GM12878 (cell line): ENCODE results near the gene ADGRV1. TPM values are rescaled to one million over a fixed set of nuclear protein-coding genes. Genes with fewer than 3 reads are reported as not detected.

Experiments
- ATAC-seq: fragments of 200-7000 bp; cut with Tn5 transposase; 3 replicates; pipeline ENCODE4 v1.9.1; 2020; ENCODE audit warnings: mild to moderate bottlenecking, moderate library complexity
- BruUV-seq: library from RNA; stranded (reverse); fragments of 400-500 nt; replicated peaks from 2 replicates; lab custom pipeline; 2021; lab: Mats Ljungman, UMichigan
- CTCF ChIA-PET: fragments of 300-600 bp; sonication (Branson Sonifier 250); formaldehyde crosslinking; extraction: SDS; loops from one replicate; lab custom pipeline; 2021; ENCODE audit warnings: inconsistent platforms; lab: Yijun Ruan, JAX
- POLR2A ChIA-PET: fragments of 350-600 bp; formaldehyde crosslinking; extraction: SDS; loops from one replicate; lab custom pipeline; 2021; ENCODE audit warnings: inconsistent platforms; lab: Charles Lee
- RAD21 ChIA-PET: fragments of 300-600 bp; sonication (Branson Sonifier 250); formaldehyde crosslinking; loops from one replicate; lab custom pipeline; 2023; ENCODE audit warnings: antibody characterized with exemption; ENCODE audit not compliant: unreplicated experiment; lab: Charles Lee
- SMC1A ChIA-PET: fragments of 300-600 bp; sonication (Branson Sonifier 250); formaldehyde crosslinking; loops from one replicate; lab custom pipeline; 2023; ENCODE audit not compliant: unreplicated experiment, uncharacterized antibody; lab: Charles Lee
- DNase-seq: peaks from one replicate; pipeline ENCODE4 v3.0.0-alpha.2; 2011; ENCODE audit warnings: low read depth, low spot score
- FAIRE-seq: peaks from 3 replicates; lab custom pipeline; 2011; peaks lifted over from hg19 to GRCh38; lab: Jason Lieb, UNC
- H2AFZ ChIP-seq: 2 replicates; pipeline ENCODE4 v1.6.0; 2011; ENCODE audit warnings: low read depth, low read length, control low read depth; ENCODE audit not compliant: control insufficient read depth
- H3K27ac ChIP-seq: 2 replicates; pipeline ENCODE4 v1.5.1; 2011; ENCODE audit warnings: control low read depth; ENCODE audit not compliant: control insufficient read depth, insufficient read depth
- H3K27me3 ChIP-seq, 2 experiments: replicated peaks in 1 of 2; 2 replicates each; pipeline versions ENCODE4 v1.6.0 to v1.6.1; 2011; ENCODE audit warnings: low read length in 1 of 2; ENCODE audit not compliant: control insufficient read depth in 2 of 2, insufficient read depth in 2 of 2
- H3K36me3 ChIP-seq, 2 experiments: 2 replicates each; pipeline ENCODE4 v1.5.1; 2011; ENCODE audit warnings: low read length in 1 of 2; ENCODE audit not compliant: control insufficient read depth in 2 of 2, insufficient read depth in 2 of 2
- H3K4me1 ChIP-seq: 2 replicates; pipeline ENCODE4 v1.6.1; 2011; ENCODE audit warnings: mild to moderate bottlenecking, low read length, moderate library complexity, mixed read lengths; ENCODE audit not compliant: control insufficient read depth, insufficient read depth
- H3K4me2 ChIP-seq: 2 replicates; pipeline ENCODE4 v1.6.0; 2011; ENCODE audit warnings: control low read depth; ENCODE audit not compliant: control insufficient read depth, insufficient read depth
- H3K4me3 ChIP-seq: fragments of 200-600 bp; sonication (generic); 2 replicates; pipeline ENCODE4 v1.5.1; 2016
- H3K79me2 ChIP-seq: 2 replicates; pipeline ENCODE4 v1.6.0; 2011; ENCODE audit warnings: low read length; ENCODE audit not compliant: control insufficient read depth, insufficient read depth
- H3K9ac ChIP-seq: 2 replicates; pipeline ENCODE4 v1.8.0; 2011; ENCODE audit warnings: low read length, control low read depth, mixed read lengths; ENCODE audit not compliant: control insufficient read depth, insufficient read depth
- H3K9me3 ChIP-seq: replicated peaks from 3 replicates; pipeline ENCODE4 v1.5.1; 2011; ENCODE audit warnings: mild to moderate bottlenecking, low read length; ENCODE audit not compliant: control insufficient read depth, insufficient read depth
- H4K20me1 ChIP-seq: 2 replicates; pipeline ENCODE4 v1.6.0; 2011; ENCODE audit not compliant: control insufficient read depth, insufficient read depth
- ATF7 ChIP-seq: fragments of 450-650 bp; IDR thresholded peaks from 2 replicates; pipeline ENCODE4 v1.6.1; 2016; ENCODE audit warnings: low read depth, mild to moderate bottlenecking
- BCL11A ChIP-seq: IDR thresholded peaks from 2 replicates; pipeline ENCODE4 v1.6.1; 2011; ENCODE audit warnings: low read depth, low read length
- CREB1 ChIP-seq: IDR thresholded peaks from 2 replicates; pipeline ENCODE4 v1.6.1; 2012; ENCODE audit warnings: low read depth, mild to moderate bottlenecking, inconsistent platforms
- ESRRA ChIP-seq: IDR thresholded peaks from 2 replicates; pipeline ENCODE4 v1.6.1; 2012; ENCODE audit warnings: mild to moderate bottlenecking, low read length, improper control_type of control experiment
- ETV6 ChIP-seq, 2 experiments: fragments of 450-650 bp in 1 of 2; IDR thresholded peaks in 1 of 2; conservative IDR thresholded peaks in 1 of 2; 2 replicates each; pipeline ENCODE4 v1.6.1; 2014; ENCODE audit warnings: antibody characterized with exemption in 1 of 2, borderline replicate concordance in 1 of 2, low read depth in 1 of 2, mild to moderate bottlenecking in 1 of 2, moderate library complexity in 1 of 2
- KAT2A ChIP-seq: conservative IDR thresholded peaks from 2 replicates; pipeline ENCODE4 v1.6.1; 2011; ENCODE audit warnings: low read depth, low read length; ENCODE audit not compliant: control insufficient read depth
- MXI1 ChIP-seq: fragments of 150-350 bp; IDR thresholded peaks from 2 replicates; pipeline ENCODE4 v1.6.1; 2011; ENCODE audit warnings: low read depth, mild to moderate bottlenecking, inconsistent platforms, low read length, improper control_type of control experiment
- NBN ChIP-seq: fragments of 450-650 bp; IDR thresholded peaks from 2 replicates; pipeline ENCODE4 v1.6.1; 2016
- NR2C1 ChIP-seq: fragments of 450-650 bp; IDR thresholded peaks from 2 replicates; pipeline ENCODE4 v1.6.1; 2017; ENCODE audit warnings: antibody characterized with exemption, mild to moderate bottlenecking, moderate library complexity
- PML ChIP-seq: IDR thresholded peaks from 2 replicates; pipeline ENCODE4 v1.6.1; 2012; ENCODE audit warnings: low read length, inconsistent platforms
- POLR2AphosphoS2 ChIP-seq: IDR thresholded peaks from 2 replicates; pipeline ENCODE4 v1.6.1; 2011; ENCODE audit warnings: low read depth, mild to moderate bottlenecking, low read length, improper control_type of control experiment, moderate library complexity
- RUNX3 ChIP-seq: IDR thresholded peaks from 2 replicates; pipeline ENCODE4 v1.6.1; 2012; ENCODE audit warnings: low read length, inconsistent platforms
- SIN3A ChIP-seq: IDR thresholded peaks from 2 replicates; pipeline ENCODE4 v1.6.1; 2012; ENCODE audit warnings: low read depth, low read length, improper control_type of control experiment
- SMAD5 ChIP-seq: IDR thresholded peaks from 2 replicates; pipeline ENCODE4 v1.6.1; 2016; ENCODE audit warnings: antibody characterized with exemption, low read depth
- SMC3 ChIP-seq: IDR thresholded peaks from 2 replicates; pipeline ENCODE4 v1.6.1; 2011; ENCODE audit warnings: low read length, improper control_type of control experiment, borderline replicate concordance
- SUZ12 ChIP-seq: fragments of 200-600 bp; sonication (generic); IDR thresholded peaks from one replicate; pipeline ENCODE4 v1.6.1; 2018; ENCODE audit warnings: antibody characterized with exemption, mild to moderate bottlenecking; ENCODE audit not compliant: unreplicated experiment
- TCF7 ChIP-seq: IDR thresholded peaks from 2 replicates; pipeline ENCODE4 v1.6.1; 2014; ENCODE audit warnings: antibody characterized with exemption, borderline replicate concordance
- WGBS: methylation state at CpG from one replicate; pipeline ENCODE4 v1.1.6; 2016; ENCODE audit warnings: low lambda C conversion rate; ENCODE audit not compliant: insufficient replicate concordance, insufficient coverage; ENCODE audit errors: missing lambda C conversion rate; 5-methylcytosine and 5-hydroxymethylcytosine counted together
- in situ Hi-C: fragments of 300-500 bp; cut with MboI; formaldehyde crosslinking; loops from 9 replicates; pipeline ENCODE4 v1.14.3; 2018; ENCODE audit warnings: mixed read lengths
- intact Hi-C: fragments of 100-400 bp; cut with micrococcal nuclease; formaldehyde crosslinking; loops from one replicate; pipeline ENCODE4 v1.14.2; 2022; ENCODE audit not compliant: unreplicated experiment
- polyA plus RNA-seq, 11 experiments: library from polyadenylated mRNA; depleted of rRNA in 4 of 11; unstranded in 6 of 11; stranded (reverse) in 5 of 11; fragments of >200 nt; fragmentation: Nextera tagmentation in 4 of 11; fragmentation: Illumina TruSeq in 1 of 11; extraction: Ambion mirVana in 4 of 11; extraction: Trizol in 1 of 11; gene quantifications; 1 replicate in 1 of 11; 2 replicates in 10 of 11; pipeline versions ENCODE4 v1.2.1 to v1.2.3, GENCODE V29; 2011 to 2016; ENCODE audit warnings: inconsistent platforms in 2 of 11, missing spikeins in 2 of 11, low read depth in 1 of 11
- total RNA-seq, 4 experiments: library from RNA; depleted of rRNA in 3 of 4; stranded (reverse); fragments of >200 nt in 3 of 4; fragmentation: Illumina TruSeq in 1 of 4; extraction: Trizol in 1 of 4; gene quantifications; 2 replicates each; pipeline versions ENCODE4 v1.2.1 to v1.2.3, GENCODE V29; 2013 to 2021
- TF ChIP-seq, protein P1 (sequence below): fragments of 450-650 bp; IDR thresholded peaks from 2 replicates; pipeline ENCODE4 v1.6.1; 2017; ENCODE audit warnings: mild to moderate bottlenecking, low read depth, inconsistent platforms; ENCODE audit not compliant: poor library complexity, severe bottlenecking

The ADGRV1 gene
- total and polyA plus RNA-seq, 10 of the 15 experiments (the other 5 are each of a cell fraction or from before 2014, with no cell fraction given): 0.04 to 8.1 (median 0.16) TPM; not detected in 1

DNA sequence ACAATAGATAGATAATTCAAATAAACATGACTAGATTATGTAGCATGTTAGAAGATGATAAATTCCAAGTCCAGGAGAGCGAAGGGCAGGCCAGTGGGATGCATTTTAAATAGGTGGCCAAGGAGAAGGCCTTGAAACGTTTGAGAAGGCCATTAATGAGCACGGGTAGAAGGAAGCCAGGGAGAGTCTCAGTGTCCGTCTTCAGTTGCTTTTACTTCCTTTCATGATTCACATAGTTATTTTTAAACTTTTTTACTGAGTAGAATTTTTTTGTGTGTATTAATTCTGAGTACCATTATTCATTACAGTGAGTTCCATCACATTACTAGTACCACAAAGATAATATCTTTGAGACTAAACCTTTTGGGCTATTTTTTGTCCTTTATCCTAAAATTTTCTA, 565.3 kb downstream of the ADGRV1 start:
- H3K27ac ChIP-seq: no peak overlapping the region
- WGBS: 16% methylated on average over 4 of the region's 4 CpGs
- H2AFZ ChIP-seq: no peak overlapping the region
- SMC1A ChIA-PET: no interaction called here
- no peak overlapping the region for H3K4me2 ChIP-seq
- POLR2A ChIA-PET: interaction anchor here (0.9 kb wide), 1 partner anchor 13 kb away, joined by 3 read pairs; no protein-coding TSS in a partner anchor
- RAD21 ChIA-PET: no interaction called here
- H4K20me1 ChIP-seq: no peaks in the 10 kb centered on the region
- CTCF ChIA-PET: interaction anchor here (1.9 kb wide), 1 partner anchor 22 kb away, joined by 7 read pairs; no protein-coding TSS in a partner anchor
- H3K27me3 ChIP-seq: no peaks in the 10 kb centered on the region
- in situ Hi-C loops (no loop called here), intact Hi-C loops (no loop called here)
- ATAC-seq (no peak), DNase-seq (no peak), FAIRE-seq (no peak)
- BruUV-seq: no TSS peak
- H3K4me1 ChIP-seq: no peaks in the 10 kb centered on the region
- H3K4me3 ChIP-seq: no peak overlapping the region
- H3K36me3 ChIP-seq: no peaks in the 10 kb centered on the region
- no peak overlapping the region for H3K9ac ChIP-seq
- no peaks in the 10 kb centered on the region for H3K79me2 ChIP-seq
- no peaks in the 10 kb centered on the region for H3K9me3 ChIP-seq
- TF ChIP-seq NR2C1 (no peak), RUNX3 (no peak), KAT2A (no peak), SIN3A (no peak), SUZ12 (no peak), MXI1 (no peak), TCF7 (no peak), NBN (no peak), ETV6 (conservative IDR thresholded peaks at IDR 0.05 in 1 of 2, IDR thresholded peaks at IDR 0.05 in 1 of 2; ENCODE audit: borderline replicate concordance in 1 of 2, low read depth in 1 of 2) (no peak), POLR2AphosphoS2 (no peak), SMC3 (no peak), ATF7 (no peak), BCL11A (no peak), ESRRA (no peak), PML (no peak), SMAD5 (no peak), CREB1 (no peak)
- TF ChIP-seq, protein P1, sequence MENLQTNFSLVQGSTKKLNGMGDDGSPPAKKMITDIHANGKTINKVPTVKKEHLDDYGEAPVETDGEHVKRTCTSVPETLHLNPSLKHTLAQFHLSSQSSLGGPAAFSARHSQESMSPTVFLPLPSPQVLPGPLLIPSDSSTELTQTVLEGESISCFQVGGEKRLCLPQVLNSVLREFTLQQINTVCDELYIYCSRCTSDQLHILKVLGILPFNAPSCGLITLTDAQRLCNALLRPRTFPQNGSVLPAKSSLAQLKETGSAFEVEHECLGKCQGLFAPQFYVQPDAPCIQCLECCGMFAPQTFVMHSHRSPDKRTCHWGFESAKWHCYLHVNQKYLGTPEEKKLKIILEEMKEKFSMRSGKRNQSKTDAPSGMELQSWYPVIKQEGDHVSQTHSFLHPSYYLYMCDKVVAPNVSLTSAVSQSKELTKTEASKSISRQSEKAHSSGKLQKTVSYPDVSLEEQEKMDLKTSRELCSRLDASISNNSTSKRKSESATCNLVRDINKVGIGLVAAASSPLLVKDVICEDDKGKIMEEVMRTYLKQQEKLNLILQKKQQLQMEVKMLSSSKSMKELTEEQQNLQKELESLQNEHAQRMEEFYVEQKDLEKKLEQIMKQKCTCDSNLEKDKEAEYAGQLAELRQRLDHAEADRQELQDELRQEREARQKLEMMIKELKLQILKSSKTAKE: no peak
